B cell (primary cell): Measurements from ENCODE around the gene PARP16. TPM values are rescaled to one million over a fixed set of nuclear protein-coding genes. Genes with fewer than 3 reads are reported as not detected.

Experiments used
- ATAC-seq: fragments of 200-7000 bp; cut with Tn5 transposase; one replicate; pipeline ENCODE4 v1.10.0; 2021; ENCODE audit warnings: low read depth, mild to moderate bottlenecking, moderate number of reproducible peaks, moderate library complexity
- CTCF ChIA-PET: fragments of 350-600 bp; sonication (Branson Sonifier 250); formaldehyde crosslinking; loops from one replicate; lab custom pipeline; 2021; ENCODE audit warnings: antibody characterized with exemption, inconsistent platforms; lab: Charles Lee
- POLR2A ChIA-PET: fragments of 350-600 bp; sonication (Branson Sonifier 250); formaldehyde crosslinking; loops from one replicate; lab custom pipeline; 2021; ENCODE audit warnings: antibody characterized with exemption; lab: Charles Lee
- DNase-seq: peaks from one replicate; pipeline ENCODE4 v3.0.0; 2013
- H2AFZ ChIP-seq: 2 replicates; pipeline ENCODE4 v1.6.1; 2012; ENCODE audit warnings: mild to moderate bottlenecking, low read depth, low read length; ENCODE audit not compliant: insufficient read depth, poor library complexity, severe bottlenecking
- H3K27ac ChIP-seq, 2 donors: 1 replicate in 1 of 2; 2 replicates in 1 of 2; pipeline ENCODE4 v1.5.1; 2012 to 2013; ENCODE audit warnings: low read length in 2 of 2, mild to moderate bottlenecking in 2 of 2, moderate library complexity in 1 of 2
- H3K27me3 ChIP-seq, 4 experiments: fragments of 200-600 bp in 1 of 4; sonication (generic) in 1 of 4; replicated peaks in 1 of 4; 1 replicate in 2 of 4; 2 replicates in 2 of 4; pipeline versions ENCODE4 v1.6.1 to v1.7.0; 2013 to 2016; ENCODE audit warnings: low read length in 3 of 4, mild to moderate bottlenecking in 2 of 4, mixed read lengths in 1 of 4, moderate library complexity in 1 of 4; ENCODE audit not compliant: insufficient read depth in 4 of 4, control insufficient read depth in 3 of 4; ENCODE audit errors: control extremely low read depth in 1 of 4
- H3K36me3 ChIP-seq, 2 experiments: replicated peaks in 1 of 2; 1 replicate in 1 of 2; 2 replicates in 1 of 2; pipeline versions ENCODE4 v1.6.1 to v1.7.1; 2013; ENCODE audit warnings: low read length in 1 of 2; ENCODE audit not compliant: insufficient read depth in 2 of 2, control insufficient read depth in 1 of 2; ENCODE audit errors: control extremely low read depth in 1 of 2, extremely low read depth in 1 of 2
- H3K4me1 ChIP-seq, 2 donors: fragments of 200-600 bp in 1 of 2; sonication (generic) in 1 of 2; 1 replicate in 1 of 2; 2 replicates in 1 of 2; pipeline versions ENCODE4 v1.5.1 to v1.6.1; 2013 to 2017; ENCODE audit warnings: low read length in 2 of 2; ENCODE audit not compliant: control insufficient read depth in 2 of 2, insufficient read depth in 2 of 2
- H3K4me2 ChIP-seq: replicated peaks from 2 replicates; pipeline ENCODE3; 2012; ENCODE audit warnings: mild to moderate bottlenecking, low read depth, low read length; ENCODE audit not compliant: poor library complexity, severe bottlenecking
- H3K4me3 ChIP-seq, 5 experiments: fragments of 200-600 bp in 1 of 5; sonication (generic) in 1 of 5; 1 replicate in 3 of 5; 2 replicates in 2 of 5; pipeline versions ENCODE4 v1.5.1 to v1.7.0; 2011 to 2016; ENCODE audit warnings: low read length in 4 of 5, mild to moderate bottlenecking in 4 of 5, low read depth in 2 of 5, control low read depth in 1 of 5, moderate library complexity in 1 of 5; ENCODE audit not compliant: insufficient read depth in 1 of 5; ENCODE audit errors: control extremely low read depth in 1 of 5, extremely low read depth in 1 of 5
- H3K79me2 ChIP-seq: fragments of 200-600 bp; sonication (generic); one replicate; pipeline ENCODE4 v1.6.0; 2016; ENCODE audit warnings: low read length; ENCODE audit not compliant: control insufficient read depth, insufficient read depth
- H3K9ac ChIP-seq: fragments of 200-600 bp; sonication (generic); 2 replicates; pipeline ENCODE4 v1.6.1; 2017; ENCODE audit warnings: mild to moderate bottlenecking, low read length, moderate library complexity
- H3K9me3 ChIP-seq, 3 donors: one replicate each; pipeline versions ENCODE4 v1.6.1 to v1.7.1; 2013; ENCODE audit warnings: low read length in 2 of 3; ENCODE audit not compliant: control insufficient read depth in 2 of 3, insufficient read depth in 1 of 3; ENCODE audit errors: control extremely low read depth in 1 of 3
- H4K20me1 ChIP-seq: 2 replicates; pipeline ENCODE4 v1.6.0; 2012; ENCODE audit warnings: mild to moderate bottlenecking, low read length; ENCODE audit not compliant: insufficient read depth, control insufficient read depth, poor library complexity, severe bottlenecking
- H3K27ac Mint-ChIP-seq: one replicate; pipeline ENCODE4 v1.8.0; 2021; ENCODE audit warnings: mixed read lengths
- H3K27me3 Mint-ChIP-seq: one replicate; pipeline ENCODE4 v1.8.0; 2021; ENCODE audit warnings: mixed read lengths
- H3K4me1 Mint-ChIP-seq: one replicate; pipeline ENCODE4 v1.8.0; 2021; ENCODE audit warnings: mixed read lengths
- H3K4me3 Mint-ChIP-seq: one replicate; pipeline ENCODE4 v1.8.0; 2021; ENCODE audit warnings: mixed read lengths
- H3K9me3 Mint-ChIP-seq: one replicate; pipeline ENCODE4 v1.8.0; 2022; ENCODE audit warnings: mixed read lengths; ENCODE audit not compliant: insufficient read depth
- CTCF ChIP-seq: fragments of 200-600 bp; IDR thresholded peaks from one replicate; pipeline ENCODE4 v1.8.0; 2022; ENCODE audit warnings: antibody characterized with exemption, mild to moderate bottlenecking
- EZH2 ChIP-seq: IDR thresholded peaks from 2 replicates; pipeline ENCODE4 v1.6.1; 2012; ENCODE audit warnings: borderline replicate concordance, low read depth, mild to moderate bottlenecking, moderate library complexity, low read length; ENCODE audit not compliant: insufficient read depth, poor library complexity, severe bottlenecking
- WGBS: methylation state at CpG from one replicate; pipeline ENCODE4 v1.1.5; 2013; ENCODE audit warnings: missing lambda C conversion rate; ENCODE audit not compliant: insufficient coverage; 5-methylcytosine and 5-hydroxymethylcytosine counted together
- intact Hi-C: fragments of 100-400 bp; cut with micrococcal nuclease; formaldehyde crosslinking; loops from one replicate; pipeline ENCODE4 v1.10.0; 2022
- polyA plus RNA-seq: library from polyadenylated mRNA; depleted of rRNA; stranded (reverse); fragments of >200 nt; gene quantifications from 2 replicates; pipeline ENCODE4 v1.2.3, GENCODE V29; 2012
- total RNA-seq, 2 donors: library from RNA; stranded (reverse); fragments of 120-200 nt in 1 of 2; gene quantifications; 1 replicate in 1 of 2; 2 replicates in 1 of 2; pipeline versions ENCODE4 v1.2.3 to v1.2.4, GENCODE V29; 2013 to 2022

The PARP16 gene
- total and polyA plus RNA-seq, 2 donors (not counting 1 experiment from before 2014, with no cell fraction given): 18.2 to 19.1 TPM

GRCh38 chr15:65311760-65312159 lies 25.1 kb upstream of the PARP16 start:
- Histone ChIP-seq H4K20me1 (no peaks in the 10 kb centered on the region), H3K79me2 (no peaks in the 10 kb centered on the region), H3K36me3 (no peaks in the 10 kb centered on the region), H3K9me3 (no peaks in the 10 kb centered on the region), H2AFZ (no peak overlapping the region), H3K4me2 (no peak overlapping the region), H3K4me3 (no peak overlapping the region), H3K4me1 (no peaks in the 10 kb centered on the region), H3K9ac (no peak overlapping the region), H3K27ac (no peak overlapping the region), H3K27me3 (peaks cover 0 to 6% (median 0%) of the 10 kb centered on the region in 4 experiments)
- ChIA-PET CTCF (interaction anchor here (0.7 kb wide), 1 partner anchor 71 kb away, joined by 3 read pairs; no protein-coding TSS in a partner anchor), POLR2A (no interaction called here)
- ATAC-seq (no peak), DNase-seq (no peak)
- no peaks in the 10 kb centered on the region for H3K9me3 Mint-ChIP-seq
- TF ChIP-seq EZH2: no peak
- no peak for TF ChIP-seq CTCF
- no peak overlapping the region for H3K27ac Mint-ChIP-seq
- H3K4me3 Mint-ChIP-seq: no peak overlapping the region
- peaks cover 10% of the 10 kb centered on the region for H3K27me3 Mint-ChIP-seq
- H3K4me1 Mint-ChIP-seq: no peaks in the 10 kb centered on the region
- WGBS: 23% methylated on average over 3 of the region's 3 CpGs
- intact Hi-C loops: no loop called here

- ChIA-PET CTCF (interaction anchor here (1.1 to 2.3 kb wide), 3 partner anchors 9 to 75 kb away, joined by 4 to 7 read pairs (median 7); no protein-coding TSS in a partner anchor), POLR2A (no interaction called here)
- TF ChIP-seq EZH2: no peak
- TF ChIP-seq CTCF: no peak
These were observed 23.9 kb upstream of the PARP16 start for GRCh38 chr15:65310431-65311137.

More at GRCh38 chr15:65310431-65311137, 23.9 kb upstream of the PARP16 start:
- H3K9me3 Mint-ChIP-seq: no peaks in the 10 kb centered on the region
- ATAC-seq (no peak), DNase-seq (no peak)
- no peak overlapping the region for H3K4me3 ChIP-seq
- H3K4me1 Mint-ChIP-seq: peaks cover 4% of the 10 kb centered on the region
- no peak overlapping the region for H3K4me2 ChIP-seq
- H3K79me2 ChIP-seq: no peaks in the 10 kb centered on the region
- no peaks in the 10 kb centered on the region for H4K20me1 ChIP-seq
- intact Hi-C loops: no loop called here
- peaks cover 0 to 3% of the 10 kb centered on the region in 2 donors for H3K4me1 ChIP-seq
- peaks cover 0 to 5% (median 0%) of the 10 kb centered on the region in 4 experiments for H3K27me3 ChIP-seq
- H3K27ac Mint-ChIP-seq: no peak overlapping the region
- H3K9ac ChIP-seq: no peak overlapping the region
- no peak overlapping the region for H3K27ac ChIP-seq
- H3K27me3 Mint-ChIP-seq: peaks cover 10% of the 10 kb centered on the region
- no peaks in the 10 kb centered on the region for H3K9me3 ChIP-seq
- 90% methylated on average over 9 of the region's 10 CpGs for WGBS
- H3K36me3 ChIP-seq: no peaks in the 10 kb centered on the region
- H3K4me3 Mint-ChIP-seq: no peak overlapping the region
- H2AFZ ChIP-seq: no peak overlapping the region
